Upper lobe of left lung (tissue), 4 donors: ENCODE measurements around the gene RNF111.

ENCODE experiments used
- POLR2A ChIP-seq, 4 donors: fragments of 450-650 bp; IDR thresholded peaks; one replicate each; pipeline ENCODE4 v1.5.1; 2016 to 2017; ENCODE audit warnings: antibody characterized with exemption in 4 of 4, mild to moderate bottlenecking in 2 of 4
- POLR2AphosphoS5 ChIP-seq, 2 donors: sonication (generic); formaldehyde crosslinking; IDR thresholded peaks; one replicate each; pipeline ENCODE4 v1.5.1; 2017; ENCODE audit warnings: antibody characterized with exemption in 2 of 2
- TF ChIP-seq, protein P1 (sequence below), 6 experiments: fragments of 450-650 bp in 4 of 6; fragments of 200-600 bp in 2 of 6; sonication (generic) in 2 of 6; IDR thresholded peaks; one replicate each; pipeline ENCODE4 v1.5.1; 2016 to 2019; ENCODE audit warnings: antibody characterized with exemption in 6 of 6

DNA sequence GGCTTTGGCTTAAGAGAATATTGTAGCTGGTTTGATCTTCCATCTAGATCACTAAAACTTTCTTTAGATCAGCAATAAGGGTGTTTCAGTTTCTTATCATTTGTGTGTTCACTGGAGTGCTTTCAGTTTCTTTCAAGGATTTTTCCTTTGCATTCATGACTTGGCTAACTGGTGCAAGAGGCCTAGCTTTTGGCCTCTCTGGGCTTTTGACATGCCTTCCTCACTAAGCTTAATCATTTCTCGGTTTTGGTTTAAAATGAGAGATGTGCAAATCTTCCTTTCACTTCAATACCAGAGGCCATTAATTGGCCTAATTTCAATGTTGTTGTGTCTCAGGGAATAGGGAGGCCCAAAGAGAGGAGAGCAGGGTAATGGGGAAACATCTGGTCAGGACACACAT lies 87.1 kb downstream of the RNF111 start:
- TF ChIP-seq POLR2A (IDR thresholded peaks at IDR 0.05) (no peak), POLR2AphosphoS5 (IDR thresholded peaks at IDR 0.05) (no peak)
- TF ChIP-seq, protein P1, sequence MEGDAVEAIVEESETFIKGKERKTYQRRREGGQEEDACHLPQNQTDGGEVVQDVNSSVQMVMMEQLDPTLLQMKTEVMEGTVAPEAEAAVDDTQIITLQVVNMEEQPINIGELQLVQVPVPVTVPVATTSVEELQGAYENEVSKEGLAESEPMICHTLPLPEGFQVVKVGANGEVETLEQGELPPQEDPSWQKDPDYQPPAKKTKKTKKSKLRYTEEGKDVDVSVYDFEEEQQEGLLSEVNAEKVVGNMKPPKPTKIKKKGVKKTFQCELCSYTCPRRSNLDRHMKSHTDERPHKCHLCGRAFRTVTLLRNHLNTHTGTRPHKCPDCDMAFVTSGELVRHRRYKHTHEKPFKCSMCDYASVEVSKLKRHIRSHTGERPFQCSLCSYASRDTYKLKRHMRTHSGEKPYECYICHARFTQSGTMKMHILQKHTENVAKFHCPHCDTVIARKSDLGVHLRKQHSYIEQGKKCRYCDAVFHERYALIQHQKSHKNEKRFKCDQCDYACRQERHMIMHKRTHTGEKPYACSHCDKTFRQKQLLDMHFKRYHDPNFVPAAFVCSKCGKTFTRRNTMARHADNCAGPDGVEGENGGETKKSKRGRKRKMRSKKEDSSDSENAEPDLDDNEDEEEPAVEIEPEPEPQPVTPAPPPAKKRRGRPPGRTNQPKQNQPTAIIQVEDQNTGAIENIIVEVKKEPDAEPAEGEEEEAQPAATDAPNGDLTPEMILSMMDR (IDR thresholded peaks at IDR 0.05), result no peak
